NCI-H2081 (cell line): Measurements from ENCODE around the gene TSPAN5.

Experiments
- DNase-seq, 2 experiments: peaks; one replicate each; lab custom pipeline; 2025; lab: John Stamatoyannopoulos, UW

Gene TSPAN5

DNA sequence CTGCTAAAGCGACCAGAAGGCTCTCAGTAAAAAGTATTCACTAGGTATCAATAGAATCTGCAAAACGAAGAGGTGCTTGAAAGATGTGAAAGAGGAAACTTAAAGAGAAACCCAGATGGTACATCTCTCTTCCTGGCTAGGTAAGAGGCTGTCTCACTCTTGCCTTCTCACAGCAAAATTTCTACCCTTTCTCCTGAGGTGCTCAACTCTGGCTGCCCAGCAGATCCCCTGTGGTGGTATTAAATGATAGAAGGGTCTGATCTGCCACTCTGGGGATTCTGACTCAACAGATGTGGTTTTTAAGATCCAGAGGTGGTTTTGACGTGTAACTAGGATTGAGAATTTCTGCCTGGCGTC is 14.9 kb upstream of the TSPAN5 start:
- no peak for DNase-seq

GRCh38 chr4:98672583-98673287 is 14.3 kb upstream of the TSPAN5 start:
- no peak for DNase-seq

GRCh38 chr4:98671131-98671530 is 12.7 kb upstream of the TSPAN5 start:
- no peak for DNase-seq

- no peak for DNase-seq
Observed at GRCh38 chr4:98670186-98670585, 11.8 kb upstream of the TSPAN5 start.

- DNase-seq, result no peak
Observed at GRCh38 chr4:98669577-98669976, 11.2 kb upstream of the TSPAN5 start.

- DNase-seq, result no peak
Observed at GRCh38 chr4:98664959-98665358, 6.5 kb upstream of the TSPAN5 start.

DNA sequence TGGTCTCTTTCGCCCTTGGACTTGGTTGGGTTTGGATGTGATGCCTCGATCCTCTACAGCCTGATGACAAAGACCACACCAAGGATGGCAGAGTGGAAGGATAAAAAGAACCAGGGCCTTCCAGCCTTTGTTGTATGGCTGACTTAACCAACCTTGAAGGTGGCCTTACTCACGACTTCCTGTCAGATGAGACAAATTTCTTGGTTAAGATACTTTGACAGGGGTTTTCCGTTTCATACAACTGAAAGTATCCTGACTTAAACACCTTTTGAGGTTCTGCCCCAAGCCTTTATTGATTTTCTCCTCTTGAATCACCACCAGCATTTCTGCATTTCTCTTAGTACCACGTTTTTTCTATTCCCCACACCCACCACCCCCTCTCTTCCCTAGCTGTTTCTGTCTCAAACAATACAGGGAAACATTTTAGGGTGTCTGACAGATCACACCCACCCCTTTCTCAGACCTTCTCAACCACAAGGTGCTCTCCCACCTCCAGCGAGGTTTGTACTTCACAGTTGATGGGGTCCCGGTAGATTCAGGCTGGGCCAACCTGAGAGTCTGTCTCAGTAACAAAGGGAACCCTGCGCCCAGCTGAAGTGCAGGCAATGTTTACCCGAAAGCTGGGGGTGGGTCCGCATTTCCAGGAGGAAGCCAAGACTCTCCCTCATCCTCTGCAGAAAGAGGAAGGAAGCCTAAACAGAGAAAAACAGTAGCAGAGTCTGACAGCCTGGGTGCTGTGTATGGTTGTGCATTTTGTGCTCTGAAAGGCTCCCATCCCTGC is 5.0 kb upstream of the TSPAN5 start:
- DNase-seq, result no peak

DNA sequence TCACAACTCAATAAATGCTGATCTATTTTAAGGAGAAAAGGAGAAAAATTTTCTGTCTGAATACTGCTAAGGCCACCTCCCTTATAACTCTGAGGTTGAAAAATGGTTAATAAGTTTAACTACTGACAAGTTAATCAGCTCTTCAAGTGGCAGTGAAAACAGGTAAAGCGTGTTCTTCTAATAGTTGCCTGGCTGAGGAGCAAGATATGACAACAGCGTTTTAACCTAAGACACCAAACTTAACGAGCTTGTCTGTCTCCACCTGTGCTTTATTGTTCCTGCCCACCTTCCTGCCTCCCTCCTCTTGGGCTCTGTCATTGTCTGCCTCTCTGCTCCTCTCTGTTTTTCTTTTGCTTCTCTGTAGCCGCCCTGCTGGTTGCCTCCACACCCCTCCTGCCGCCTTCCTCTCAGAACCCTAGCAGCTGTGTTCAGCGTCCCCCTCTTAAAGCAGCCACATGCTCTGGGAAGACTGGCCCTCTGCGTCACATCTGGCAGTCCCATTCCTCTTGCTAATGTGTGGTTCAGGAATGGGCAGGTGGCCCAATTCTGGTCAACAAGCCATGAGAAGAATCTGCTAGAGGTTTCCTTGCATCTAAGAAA is 4.3 kb upstream of the TSPAN5 start:
- DNase-seq, result no peak

DNA sequence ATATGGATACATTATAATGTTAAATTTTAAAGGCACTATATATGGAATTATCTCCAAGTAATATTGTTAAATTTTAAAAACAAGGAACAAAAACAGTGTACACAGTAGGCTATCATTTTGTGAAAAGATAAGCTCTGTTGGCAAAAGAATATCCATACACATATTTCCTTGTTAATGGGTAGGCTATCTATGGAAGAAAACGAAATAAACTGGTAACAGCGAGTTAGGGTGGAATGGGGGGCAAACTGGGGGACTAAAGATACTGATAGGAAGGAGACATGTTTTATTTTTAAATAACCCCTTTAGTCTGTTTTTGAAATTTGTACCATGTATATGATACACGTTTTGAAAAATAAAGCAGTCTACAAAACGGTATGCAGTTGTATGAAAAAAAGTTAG is 3.6 kb upstream of the TSPAN5 start:
- DNase-seq, result no peak

GRCh38 chr4:98661371-98662054 is 3.1 kb upstream of the TSPAN5 start:
- DNase-seq, result no peak

DNA sequence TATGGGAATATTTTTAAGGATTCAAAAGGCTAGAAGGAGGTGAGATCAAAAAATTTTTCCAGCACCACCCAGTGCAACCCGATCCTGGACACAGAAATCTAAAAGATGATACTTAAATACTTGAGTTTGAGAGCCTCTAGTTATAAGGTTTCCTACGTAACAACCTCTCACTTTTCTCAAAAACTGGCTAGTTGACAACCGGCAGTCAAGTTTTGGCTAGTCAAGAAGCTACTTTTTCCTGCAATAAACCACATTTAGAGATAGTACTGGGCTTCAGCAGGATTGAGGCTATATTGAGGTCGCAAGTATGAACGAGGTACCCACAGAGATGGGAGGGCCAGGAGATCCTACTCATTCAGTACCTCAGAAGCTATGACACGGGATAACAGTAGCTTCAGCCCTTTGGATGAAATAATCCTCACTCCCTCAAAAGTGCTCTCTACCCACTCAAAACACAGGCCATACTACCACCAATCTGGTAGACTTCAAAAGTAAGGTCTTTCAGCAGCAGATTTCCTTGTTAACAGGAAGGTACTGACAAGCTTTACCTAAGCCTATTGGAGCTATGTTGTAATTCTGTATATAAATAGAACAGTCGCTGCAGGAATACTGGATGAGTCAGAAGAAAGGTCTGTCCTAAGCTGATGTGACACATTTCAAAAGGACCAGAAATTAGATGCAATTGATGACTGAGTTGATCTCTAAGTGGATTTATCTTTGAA is 1.5 kb upstream of the TSPAN5 start:
- DNase-seq, result no peak

DNA sequence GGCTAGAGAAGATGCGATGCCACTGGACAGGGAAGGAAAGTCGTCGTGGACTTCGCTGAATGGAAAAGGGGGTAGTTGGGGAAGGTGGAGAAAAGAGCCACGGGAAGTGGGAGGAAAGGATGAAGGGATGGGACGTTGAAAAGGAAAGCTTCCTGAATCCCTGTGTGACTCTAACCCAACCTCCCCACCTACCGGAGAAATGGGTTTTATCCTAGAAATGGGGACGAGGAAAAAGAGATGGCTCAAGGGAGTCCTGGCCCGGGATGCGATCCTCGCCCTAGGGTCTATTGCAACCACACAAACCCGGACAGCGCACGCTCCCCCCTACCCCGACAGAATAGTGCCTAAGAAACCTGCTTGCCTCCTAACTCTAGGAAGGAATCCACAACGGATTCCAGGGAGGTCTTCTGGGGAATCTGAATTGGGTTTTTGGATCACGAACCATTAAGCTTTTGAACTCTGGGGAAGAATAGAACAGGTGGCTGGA is 738 bp upstream of the TSPAN5 start:
- peak in 1 of 2 experiments; percentile 7 for DNase-seq

DNA sequence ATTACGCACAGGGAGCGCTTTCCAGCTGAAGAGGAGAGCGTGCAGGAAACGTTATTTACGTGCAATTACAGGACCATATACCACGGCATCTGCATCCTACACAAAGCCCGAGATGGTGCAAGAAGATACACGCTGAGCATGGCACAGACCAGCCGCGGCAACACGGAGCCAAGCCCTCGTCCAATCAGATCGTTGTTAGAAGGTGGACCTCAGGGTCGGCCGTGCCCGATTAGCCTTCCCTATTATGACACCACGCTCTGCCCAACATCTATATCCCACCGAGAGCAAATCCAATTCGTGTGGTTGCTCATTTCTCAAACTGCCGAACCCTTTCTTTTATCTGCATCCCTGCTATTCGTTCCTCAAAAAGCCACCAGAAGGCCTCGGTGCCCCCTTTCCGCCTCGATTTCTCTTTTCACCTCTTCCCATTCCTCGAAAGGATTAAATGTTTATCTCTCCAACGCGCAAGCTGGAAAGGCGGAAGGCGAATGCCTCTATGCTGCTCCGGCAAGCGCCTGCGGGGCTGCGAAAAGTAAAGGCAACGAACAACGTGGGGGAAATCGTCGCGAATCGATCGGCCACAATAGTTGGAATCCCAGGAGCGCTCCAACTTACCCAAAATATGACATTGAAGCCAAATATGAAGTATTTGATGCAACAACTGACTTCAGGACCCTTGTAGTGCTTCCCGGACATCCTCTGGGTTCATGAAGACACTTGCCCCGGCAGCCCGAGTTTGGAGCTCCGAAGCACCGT is 702 bp downstream of the TSPAN5 start:
- DNase-seq, result peak; percentile 26 to 54

DNA sequence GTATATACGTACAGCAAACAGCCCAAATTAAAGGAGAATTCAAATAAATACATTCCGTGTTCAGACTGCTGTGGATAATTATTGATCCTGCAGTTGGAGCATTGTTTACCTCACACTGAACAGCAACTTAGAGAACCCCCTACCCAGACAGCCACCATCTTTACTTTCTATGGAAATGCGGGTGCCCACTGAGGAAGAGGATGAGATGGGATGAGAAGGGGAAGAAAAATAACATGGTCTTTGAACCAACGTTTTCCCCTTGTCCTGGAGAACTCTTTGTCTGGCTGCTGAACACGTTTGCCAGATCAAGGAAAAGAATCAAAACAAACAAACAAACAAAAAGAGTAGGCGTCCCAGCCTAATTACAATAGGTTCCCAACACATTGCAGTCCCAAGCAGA is 1.5 kb downstream of the TSPAN5 start:
- no peak for DNase-seq

DNA sequence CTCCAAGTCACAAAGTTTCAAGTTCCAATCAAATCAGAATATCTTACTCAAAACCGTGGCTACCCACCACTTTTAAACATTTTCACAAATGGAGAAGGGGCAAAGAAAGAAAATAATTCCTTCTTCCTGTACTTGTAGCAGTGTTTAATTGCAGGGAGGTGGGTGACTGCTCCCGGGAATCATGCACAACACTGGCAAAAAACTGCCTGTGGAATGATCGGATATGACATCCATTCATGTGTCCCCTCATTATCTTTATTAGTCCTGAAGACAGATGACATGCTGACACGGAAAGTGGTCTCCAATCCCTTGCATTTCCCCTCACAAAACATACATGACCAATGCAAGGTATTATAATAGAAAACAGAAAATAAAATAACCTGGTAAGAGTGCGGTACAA is 2.0 kb downstream of the TSPAN5 start:
- DNase-seq, result no peak

- no peak for DNase-seq
Observed at GRCh38 chr4:98653890-98654867, 4.2 kb downstream of the TSPAN5 start.

- DNase-seq, result no peak
Observed at GRCh38 chr4:98652996-98653395, 5.4 kb downstream of the TSPAN5 start.

GRCh38 chr4:98648602-98649001 is 9.8 kb downstream of the TSPAN5 start:
- DNase-seq, result no peak

- DNase-seq, result no peak
Observed at GRCh38 chr4:98646422-98646821, 12.0 kb downstream of the TSPAN5 start.

DNA sequence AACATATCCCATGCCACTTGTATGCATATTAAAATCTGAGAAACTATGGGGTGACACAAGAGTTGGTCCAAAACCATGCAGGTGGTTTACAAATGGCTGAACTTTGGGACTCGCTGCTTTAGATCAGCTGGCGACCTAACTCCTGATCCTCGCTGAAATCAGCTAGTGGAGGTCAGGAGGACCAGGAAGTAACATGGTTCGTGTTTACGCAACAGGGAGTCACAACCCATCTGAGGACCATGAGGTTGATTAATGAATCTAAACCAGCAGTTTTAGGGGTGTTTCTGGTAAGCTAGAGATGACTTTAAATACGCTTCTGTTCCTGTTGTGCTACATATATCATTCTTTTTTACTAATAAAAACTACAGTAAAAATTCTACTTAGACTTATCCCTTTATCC is 12.9 kb downstream of the TSPAN5 start:
- no peak for DNase-seq
